ENCODE data around the gene SHMT1. TPM values are rescaled to one million over a fixed set of nuclear protein-coding genes. Genes with fewer than 3 reads are reported as not detected.

SHMT1 gene
- total and polyA plus RNA-seq, 2 donors from 2014 or later = 162 to 241 TPM

GRCh38 chr17:18382441-18383078, 19.2 kb upstream of the SHMT1 start:
- peaks cover 0 to 6% (median 6%) of the 10 kb centered on the region in 3 donors for H3K4me1 ChIP-seq (ENCODE audit: control insufficient read depth in 2 of 3, insufficient read depth in 2 of 3, low read depth in 1 of 3, low read length in 3 of 3)
- DNase-seq (no peak), FAIRE-seq (no peak)
- TF ChIP-seq, protein P1, sequence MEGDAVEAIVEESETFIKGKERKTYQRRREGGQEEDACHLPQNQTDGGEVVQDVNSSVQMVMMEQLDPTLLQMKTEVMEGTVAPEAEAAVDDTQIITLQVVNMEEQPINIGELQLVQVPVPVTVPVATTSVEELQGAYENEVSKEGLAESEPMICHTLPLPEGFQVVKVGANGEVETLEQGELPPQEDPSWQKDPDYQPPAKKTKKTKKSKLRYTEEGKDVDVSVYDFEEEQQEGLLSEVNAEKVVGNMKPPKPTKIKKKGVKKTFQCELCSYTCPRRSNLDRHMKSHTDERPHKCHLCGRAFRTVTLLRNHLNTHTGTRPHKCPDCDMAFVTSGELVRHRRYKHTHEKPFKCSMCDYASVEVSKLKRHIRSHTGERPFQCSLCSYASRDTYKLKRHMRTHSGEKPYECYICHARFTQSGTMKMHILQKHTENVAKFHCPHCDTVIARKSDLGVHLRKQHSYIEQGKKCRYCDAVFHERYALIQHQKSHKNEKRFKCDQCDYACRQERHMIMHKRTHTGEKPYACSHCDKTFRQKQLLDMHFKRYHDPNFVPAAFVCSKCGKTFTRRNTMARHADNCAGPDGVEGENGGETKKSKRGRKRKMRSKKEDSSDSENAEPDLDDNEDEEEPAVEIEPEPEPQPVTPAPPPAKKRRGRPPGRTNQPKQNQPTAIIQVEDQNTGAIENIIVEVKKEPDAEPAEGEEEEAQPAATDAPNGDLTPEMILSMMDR (IDR thresholded peaks at IDR 0.05; ENCODE audit: borderline replicate concordance, extremely low read depth, insufficient read depth) = no peak
- no peaks in the 10 kb centered on the region for H3K27me3 ChIP-seq (ENCODE audit: control insufficient read depth, insufficient read depth, low read length)
- no peak overlapping the region for H3K9ac ChIP-seq (ENCODE audit: low read length in 3 of 3)
- H3K27ac ChIP-seq (ENCODE audit: low read depth in 2 of 2, low read length in 2 of 2) = no peak overlapping the region
- no peaks in the 10 kb centered on the region for H3K36me3 ChIP-seq (ENCODE audit: control insufficient read depth in 2 of 3, insufficient read depth in 3 of 3, low read length in 3 of 3)
- no peak overlapping the region for H3K4me3 ChIP-seq (ENCODE audit: low read length in 3 of 3)
- H3K9me3 ChIP-seq (ENCODE audit: control insufficient read depth in 2 of 3, insufficient read depth in 1 of 3, low read length in 3 of 3) = no peaks in the 10 kb centered on the region
- intact Hi-C loops (cut with DNase I) = no loop called here

DNA sequence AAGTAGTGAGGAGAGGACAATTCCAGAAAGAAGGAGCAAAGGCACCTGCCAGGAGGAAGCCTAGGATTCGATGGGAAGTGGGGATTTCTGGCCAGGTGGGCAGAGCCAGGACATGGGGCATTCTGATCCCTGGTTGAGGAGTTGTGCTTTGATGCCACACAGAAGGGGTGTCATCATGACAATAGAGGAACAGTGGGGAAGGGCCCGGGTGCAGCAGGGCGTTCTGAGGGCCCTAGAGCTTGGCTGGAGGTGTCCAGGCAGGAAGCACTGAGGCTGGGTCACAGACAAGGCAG, 18.5 kb upstream of the SHMT1 start:
- DNase-seq = no peak
- no peak overlapping the region for H3K9ac ChIP-seq (ENCODE audit: low read length in 3 of 3)
- H3K9me3 ChIP-seq (ENCODE audit: control insufficient read depth in 2 of 3, insufficient read depth in 1 of 3, low read length in 3 of 3) = no peaks in the 10 kb centered on the region
- H3K4me1 ChIP-seq (ENCODE audit: control insufficient read depth in 2 of 3, insufficient read depth in 2 of 3, low read depth in 1 of 3, low read length in 3 of 3) = peaks cover 0 to 10% (median 9%) of the 10 kb centered on the region in 3 donors
- FAIRE-seq = no peak
- H3K27me3 ChIP-seq (ENCODE audit: control insufficient read depth, insufficient read depth, low read length) = no peaks in the 10 kb centered on the region
- intact Hi-C loops (cut with DNase I) = no loop called here
- H3K27ac ChIP-seq (ENCODE audit: low read depth in 2 of 2, low read length in 2 of 2) = no peak overlapping the region
- no peak overlapping the region for H3K4me3 ChIP-seq (ENCODE audit: low read length in 3 of 3)
- TF ChIP-seq, protein P1 (IDR thresholded peaks at IDR 0.05; ENCODE audit: borderline replicate concordance, extremely low read depth, insufficient read depth) = no peak
- H3K36me3 ChIP-seq (ENCODE audit: control insufficient read depth in 2 of 3, insufficient read depth in 3 of 3, low read length in 3 of 3) = no peaks in the 10 kb centered on the region

DNA sequence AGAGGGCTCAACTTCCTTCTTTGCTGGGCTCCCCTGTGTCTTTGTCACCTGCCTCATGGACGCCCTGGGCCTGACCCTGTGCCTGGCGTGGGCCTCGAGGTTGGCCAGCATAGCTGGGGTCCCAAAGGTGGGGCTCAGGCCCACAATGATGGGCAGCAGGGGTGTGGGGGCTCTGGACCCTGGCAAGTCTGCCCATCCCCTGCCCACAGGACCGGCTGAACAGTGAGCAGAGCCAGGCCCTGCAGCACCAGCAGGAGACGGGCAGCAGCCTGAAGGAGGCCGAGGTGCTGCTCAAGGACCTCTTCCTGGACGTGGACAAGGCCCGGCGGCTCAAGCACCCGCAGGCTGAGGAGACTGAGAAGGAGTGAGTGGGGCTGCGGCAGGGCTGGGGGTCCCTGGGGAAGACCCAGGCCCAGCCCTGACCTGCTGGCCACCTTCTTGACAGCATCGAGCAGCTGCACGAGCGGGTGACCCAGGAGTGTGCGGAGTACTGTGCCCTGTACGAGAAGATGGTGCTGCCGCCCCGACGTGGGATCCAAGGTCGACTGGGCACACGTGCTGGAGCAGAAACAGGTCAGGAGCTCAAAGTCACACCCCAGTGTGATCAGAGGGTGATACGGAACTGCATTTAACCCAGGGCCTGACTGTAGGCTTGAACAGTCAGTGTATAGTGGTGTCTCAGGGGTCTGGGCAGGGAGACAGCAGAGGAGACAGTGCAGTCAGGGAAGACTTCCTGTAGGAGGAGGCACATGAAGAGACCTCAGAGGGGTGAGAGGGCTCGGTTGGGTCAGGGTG, 18.0 kb upstream of the SHMT1 start:
- FAIRE-seq = no peak
- intact Hi-C loops (cut with DNase I) = no loop called here
- Histone ChIP-seq H3K4me3 (ENCODE audit: low read length in 3 of 3) (no peak overlapping the region), H3K36me3 (ENCODE audit: control insufficient read depth in 2 of 3, insufficient read depth in 3 of 3, low read length in 3 of 3) (no peaks in the 10 kb centered on the region), H3K9ac (ENCODE audit: low read length in 3 of 3) (no peak overlapping the region), H3K9me3 (ENCODE audit: control insufficient read depth in 2 of 3, insufficient read depth in 1 of 3, low read length in 3 of 3) (no peaks in the 10 kb centered on the region), H3K27me3 (ENCODE audit: control insufficient read depth, insufficient read depth, low read length) (no peaks in the 10 kb centered on the region), H3K27ac (ENCODE audit: low read depth in 2 of 2, low read length in 2 of 2) (no peak overlapping the region), H3K4me1 (ENCODE audit: control insufficient read depth in 2 of 3, insufficient read depth in 2 of 3, low read depth in 1 of 3, low read length in 3 of 3) (peaks cover 0 to 10% (median 9%) of the 10 kb centered on the region in 3 donors)
- TF ChIP-seq, protein P1 (IDR thresholded peaks at IDR 0.05; ENCODE audit: borderline replicate concordance, extremely low read depth, insufficient read depth) = no peak
- no peak for DNase-seq

All from kidney (tissue), 14 donors.